Measurements from ENCODE around the gene CCNC.

The CCNC gene

GRCh38 chr6:99611148-99611547 is 42.7 kb upstream of the CCNC start:
- H3K4me3 ChIP-seq (ENCODE audit: low read depth, low read length) = no peak overlapping the region
- TF ChIP-seq CTCF (IDR thresholded peaks at IDR 0.05; ENCODE audit: control insufficient read depth, extremely low read depth, insufficient read depth) = no peak
- DNase-seq (ENCODE audit: low read depth) = no peak

GRCh38 chr6:99609905-99610489 is 41.5 kb upstream of the CCNC start:
- no peak for DNase-seq (ENCODE audit: low read depth)
- H3K4me3 ChIP-seq (ENCODE audit: low read depth, low read length) = no peak overlapping the region
- TF ChIP-seq CTCF (IDR thresholded peaks at IDR 0.05; ENCODE audit: control insufficient read depth, extremely low read depth, insufficient read depth) = no peak

GRCh38 chr6:99608886-99609482 is 40.5 kb upstream of the CCNC start:
- no peak for TF ChIP-seq CTCF (IDR thresholded peaks at IDR 0.05; ENCODE audit: control insufficient read depth, extremely low read depth, insufficient read depth)
- no peak for DNase-seq (ENCODE audit: low read depth)
- no peak overlapping the region for H3K4me3 ChIP-seq (ENCODE audit: low read depth, low read length)

- no peak overlapping the region for H3K4me3 ChIP-seq (ENCODE audit: low read depth, low read length)
- no peak for TF ChIP-seq CTCF (IDR thresholded peaks at IDR 0.05; ENCODE audit: control insufficient read depth, extremely low read depth, insufficient read depth)
- no peak for DNase-seq (ENCODE audit: low read depth)
Observed at GRCh38 chr6:99608059-99608885, 39.8 kb upstream of the CCNC start.

- TF ChIP-seq CTCF (IDR thresholded peaks at IDR 0.05; ENCODE audit: control insufficient read depth, extremely low read depth, insufficient read depth) = no peak
- no peak for DNase-seq (ENCODE audit: low read depth)
- H3K4me3 ChIP-seq (ENCODE audit: low read depth, low read length) = no peak overlapping the region
Observed at GRCh38 chr6:99607416-99608036, 39.1 kb upstream of the CCNC start.

GRCh38 chr6:99606656-99607415 is 38.4 kb upstream of the CCNC start, which contains the start of gene PRDM13:
Gene PRDM13 (plus strand): TSS chr6:99606833. CDS start chr6:99607035, 202 bp downstream.
- TF ChIP-seq CTCF (IDR thresholded peaks at IDR 0.05; ENCODE audit: control insufficient read depth, extremely low read depth, insufficient read depth) = no peak
- no peak within 1 kb of the TSS for H3K4me3 ChIP-seq (ENCODE audit: low read depth, low read length)
- DNase-seq (ENCODE audit: low read depth) = no peak

Measured in LNCaP clone FGC (cell line).